HG03439 (cell line): ENCODE data around the gene RAPGEF4.

Source experiments
- ATAC-seq: cut with Tn5 transposase; IDR thresholded peaks from one replicate; pipeline ENCODE4 v1.9.1; 2021; ENCODE audit warnings: mild to moderate bottlenecking, moderate library complexity; ENCODE audit not compliant: unreplicated experiment

Gene RAPGEF4

DNA sequence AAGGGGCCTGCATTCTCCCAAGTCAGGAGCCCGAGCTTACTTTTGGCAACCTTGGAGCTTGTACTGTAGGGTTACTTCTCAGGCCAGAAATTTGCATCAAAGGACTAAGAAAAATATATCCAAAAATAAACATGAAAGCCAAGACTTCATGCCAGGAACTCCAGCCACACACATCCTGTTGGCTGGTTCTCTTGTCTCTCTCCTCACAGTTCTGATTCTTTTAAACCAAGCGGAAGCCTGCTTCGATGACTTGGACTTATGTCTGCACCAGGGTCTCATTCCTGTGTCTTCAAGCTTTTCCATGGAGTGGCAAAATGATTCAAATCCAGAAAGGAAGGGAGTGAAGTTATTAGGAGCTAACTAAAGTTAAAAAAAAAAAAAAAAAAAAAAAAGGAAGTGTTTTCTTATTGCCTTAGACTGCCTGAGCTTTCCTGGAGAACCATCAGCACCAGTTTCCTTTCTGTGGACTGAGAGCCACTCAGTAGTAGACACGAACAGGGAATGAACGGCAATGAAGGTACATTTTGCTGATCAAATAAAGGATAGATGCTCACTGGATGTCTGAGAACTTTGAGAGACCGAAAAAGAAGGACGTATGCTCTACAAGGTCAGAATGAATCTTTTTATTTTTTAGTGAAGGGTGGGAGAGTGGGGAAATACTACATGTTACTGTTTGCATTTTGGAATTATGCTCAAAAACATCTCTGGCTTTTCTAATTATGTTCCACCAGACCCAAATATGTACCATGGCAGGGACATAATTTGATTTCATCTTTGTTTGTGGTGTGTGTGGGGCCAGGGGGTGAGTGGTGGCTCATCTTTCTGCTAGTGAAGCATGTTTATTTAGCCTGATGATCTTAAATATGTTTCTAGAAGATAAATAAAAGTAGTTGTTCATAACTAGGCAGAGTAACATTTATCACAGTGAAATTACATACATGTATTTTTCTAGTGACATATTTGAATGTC is 86.0 kb downstream of the RAPGEF4 start:
- no peak for ATAC-seq

DNA sequence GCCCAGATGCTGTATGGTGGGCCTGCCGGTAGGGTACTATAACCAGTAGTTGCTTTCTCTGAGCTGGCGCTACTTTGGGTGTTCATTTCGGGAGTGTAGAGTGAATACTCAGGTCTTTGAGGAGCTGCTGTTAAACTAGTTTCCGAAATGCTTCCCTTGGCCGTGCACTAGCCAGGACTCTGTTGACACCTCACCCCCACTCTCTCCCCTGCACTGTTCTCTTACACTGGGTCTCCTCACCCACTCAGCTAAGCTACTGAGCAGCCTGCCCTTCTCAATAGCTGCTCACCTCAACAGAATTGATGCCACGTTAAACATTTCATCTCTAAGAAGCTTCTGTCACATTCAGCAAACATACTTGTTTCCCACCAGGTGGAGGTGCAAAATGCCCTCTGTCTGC is 86.9 kb downstream of the RAPGEF4 start:
- no peak for ATAC-seq

DNA sequence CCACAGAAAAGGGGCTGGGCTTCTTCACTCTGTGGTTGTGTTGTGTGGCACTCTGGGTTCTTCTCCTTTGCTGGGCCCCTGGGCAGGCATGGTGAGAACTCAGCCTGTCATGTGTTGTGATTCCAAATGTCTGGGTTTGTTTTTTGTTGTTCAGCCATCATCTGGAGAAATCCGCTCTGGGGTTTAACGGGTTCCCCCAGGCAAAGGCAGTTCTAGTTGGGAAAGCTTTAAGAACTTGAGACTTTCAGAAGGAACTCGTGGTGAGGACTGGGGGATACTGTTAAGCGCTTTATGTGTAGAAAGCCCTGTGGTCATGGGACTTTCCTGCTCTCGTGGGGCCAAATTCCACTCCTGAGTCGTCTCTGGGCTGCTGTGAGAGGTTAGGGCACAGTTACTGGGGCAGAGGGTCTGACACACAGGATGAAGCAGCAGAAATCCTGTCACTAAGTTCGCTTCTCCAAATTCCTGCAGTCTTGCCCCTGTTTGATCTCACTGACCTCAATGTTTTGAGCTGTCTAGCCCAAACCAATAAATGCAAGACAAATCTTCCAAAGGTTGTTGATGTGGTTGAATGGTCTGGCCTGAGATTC is 87.7 kb downstream of the RAPGEF4 start:
- ATAC-seq = no peak

DNA sequence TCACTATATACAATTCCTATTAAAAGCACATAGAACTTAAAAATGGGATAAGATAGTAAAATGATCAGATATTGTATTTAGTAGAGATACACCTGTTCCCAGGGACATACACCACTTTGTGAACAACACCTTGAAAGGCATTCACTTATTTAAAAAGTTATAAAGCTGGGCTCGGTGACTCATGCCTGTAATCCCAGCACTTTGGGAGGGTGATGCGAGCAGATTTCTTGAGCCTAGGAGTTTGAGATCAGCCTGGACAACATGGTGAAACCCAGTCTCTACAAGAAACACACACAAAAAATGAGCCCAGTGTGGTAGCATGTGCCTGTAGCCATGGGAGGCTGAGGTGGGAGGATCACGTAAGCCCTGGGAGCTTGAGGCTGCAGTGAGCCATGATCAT is 90.9 kb downstream of the RAPGEF4 start:
- no peak for ATAC-seq

DNA sequence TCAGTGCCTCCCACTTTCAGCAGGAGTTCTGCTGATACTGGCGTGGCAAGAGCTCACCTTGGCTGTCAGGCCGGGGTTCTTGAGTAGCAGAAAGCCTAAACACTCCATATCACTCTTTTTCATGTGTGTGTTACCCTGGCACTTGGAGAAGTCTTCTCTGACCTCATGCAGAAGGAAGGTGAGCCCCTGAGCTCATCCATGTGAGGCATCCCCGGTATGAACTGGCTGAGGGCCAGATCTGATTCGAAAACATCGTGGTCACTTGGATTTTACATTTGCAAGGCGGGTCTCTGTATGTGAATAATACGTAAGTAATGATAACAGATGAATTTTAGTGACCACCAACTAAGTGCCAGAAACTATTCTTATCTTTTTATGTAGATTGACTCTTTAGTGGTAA is 93.6 kb downstream of the RAPGEF4 start:
- ATAC-seq = no peak

DNA sequence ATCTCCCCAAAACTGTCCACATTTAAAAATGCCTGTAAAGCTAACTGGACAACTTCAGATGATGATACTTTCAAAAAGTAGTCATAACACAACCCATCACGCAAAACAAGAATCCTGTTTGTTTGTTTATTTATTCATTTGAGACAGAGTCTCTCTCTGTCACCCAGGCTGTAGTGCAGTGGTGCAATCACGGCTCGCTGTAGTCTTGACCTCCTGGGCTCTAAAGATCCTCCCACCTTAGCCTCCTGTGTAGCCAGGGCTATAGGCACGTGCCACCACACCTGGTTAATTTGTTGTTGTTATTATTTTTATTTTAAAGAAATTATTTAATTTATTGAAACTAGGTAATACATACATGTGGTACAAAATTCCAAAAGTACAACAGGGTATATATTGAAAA is 94.8 kb downstream of the RAPGEF4 start:
- no peak for ATAC-seq

DNA sequence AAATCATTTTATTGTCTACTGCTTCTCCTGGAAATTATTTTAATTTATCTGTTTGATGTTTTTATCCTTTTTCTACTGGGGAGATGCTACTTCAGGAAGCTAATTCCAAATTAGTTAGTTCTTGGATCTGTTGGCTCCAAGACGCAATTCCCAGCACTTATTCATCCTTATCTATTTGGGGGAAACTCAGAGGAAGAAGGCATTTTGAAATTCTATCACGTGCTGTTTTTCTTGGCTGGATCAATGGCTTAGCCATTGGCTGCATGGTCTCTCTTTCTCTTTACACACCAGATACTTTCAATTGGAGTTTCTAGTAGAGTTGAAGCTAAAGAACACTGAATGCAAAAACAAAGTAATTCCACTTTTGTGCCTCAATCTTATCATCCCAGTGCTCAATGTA is 98.3 kb downstream of the RAPGEF4 start:
- no peak for ATAC-seq

DNA sequence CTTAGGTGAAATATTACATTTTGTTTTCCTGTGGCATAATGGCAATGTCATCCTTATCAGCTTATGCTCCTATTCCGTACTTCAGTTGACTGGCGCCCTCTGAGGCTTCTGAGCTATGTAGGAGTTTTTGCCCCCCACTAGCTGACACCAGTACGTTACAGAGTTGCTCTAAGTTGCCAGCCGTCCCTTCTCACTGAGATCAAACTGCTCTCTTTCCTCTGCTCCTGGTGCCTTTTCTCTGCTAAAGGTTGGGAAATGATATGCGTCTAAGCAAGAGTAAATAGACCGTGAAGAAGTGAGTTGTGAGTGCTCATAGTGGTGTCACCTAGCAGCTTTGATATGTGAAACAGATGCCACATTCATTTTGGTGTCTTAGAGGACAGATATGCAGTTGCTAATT is 99.2 kb downstream of the RAPGEF4 start:
- ATAC-seq = no peak

DNA sequence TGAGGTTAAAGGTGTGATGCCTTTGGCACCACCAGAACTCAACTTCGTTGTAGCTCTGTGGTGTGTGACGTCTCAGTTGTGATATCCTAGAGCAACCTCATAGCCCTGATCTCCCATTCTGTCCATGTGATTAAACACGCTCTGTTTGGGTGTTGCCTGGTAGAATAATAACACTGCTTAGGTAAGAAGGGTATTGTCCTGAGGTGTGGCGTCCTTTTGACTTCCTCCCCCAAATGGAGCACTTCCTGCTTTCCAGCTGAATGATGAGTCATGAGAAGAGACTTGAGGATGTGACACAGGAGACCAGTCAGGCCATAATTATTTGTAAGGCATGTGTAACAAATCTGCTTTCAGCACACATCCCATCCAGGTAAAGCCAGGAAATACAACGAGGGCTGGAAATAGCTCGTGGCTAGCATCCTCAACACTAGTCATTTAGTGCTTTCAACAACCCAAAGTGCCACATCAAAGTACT is 100.7 kb downstream of the RAPGEF4 start:
- ATAC-seq = no peak

DNA sequence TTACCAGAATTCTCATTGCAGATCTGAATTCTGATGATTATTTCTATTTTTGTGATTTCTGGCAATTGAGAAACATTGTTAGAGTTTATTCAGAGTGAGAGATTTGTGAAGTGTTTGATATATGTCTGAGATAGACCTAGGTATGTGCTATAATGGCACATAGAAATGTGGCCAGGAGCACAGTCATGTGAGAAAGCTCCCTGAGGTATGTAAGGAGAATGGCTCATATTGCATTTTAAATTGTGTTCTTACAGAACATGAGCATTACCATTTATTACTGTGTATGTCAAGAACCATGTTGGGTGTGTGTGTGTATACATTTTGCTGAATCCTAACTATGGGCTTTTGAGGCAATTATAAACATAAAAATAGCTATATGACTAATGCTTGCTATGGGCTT is 101.2 kb downstream of the RAPGEF4 start:
- ATAC-seq = no peak

DNA sequence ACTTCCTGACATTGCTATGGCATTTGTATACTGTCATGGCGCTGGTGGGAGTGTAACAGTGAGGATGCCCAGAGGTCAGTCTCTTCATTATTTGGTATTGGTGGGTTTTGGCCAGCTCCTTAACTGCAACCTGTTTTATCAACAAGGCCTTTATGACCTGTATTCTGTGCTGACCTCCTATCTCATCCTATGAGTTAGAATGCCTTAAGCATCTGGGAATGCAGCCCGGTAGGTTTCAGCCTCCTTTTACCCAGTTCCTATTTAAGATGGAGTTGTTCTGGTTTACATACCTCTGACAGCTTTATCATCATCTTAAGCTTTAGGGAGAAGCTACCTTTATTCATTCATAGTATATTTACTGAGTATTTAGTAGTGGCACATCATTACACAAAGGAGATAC is 103.8 kb downstream of the RAPGEF4 start:
- no peak for ATAC-seq

DNA sequence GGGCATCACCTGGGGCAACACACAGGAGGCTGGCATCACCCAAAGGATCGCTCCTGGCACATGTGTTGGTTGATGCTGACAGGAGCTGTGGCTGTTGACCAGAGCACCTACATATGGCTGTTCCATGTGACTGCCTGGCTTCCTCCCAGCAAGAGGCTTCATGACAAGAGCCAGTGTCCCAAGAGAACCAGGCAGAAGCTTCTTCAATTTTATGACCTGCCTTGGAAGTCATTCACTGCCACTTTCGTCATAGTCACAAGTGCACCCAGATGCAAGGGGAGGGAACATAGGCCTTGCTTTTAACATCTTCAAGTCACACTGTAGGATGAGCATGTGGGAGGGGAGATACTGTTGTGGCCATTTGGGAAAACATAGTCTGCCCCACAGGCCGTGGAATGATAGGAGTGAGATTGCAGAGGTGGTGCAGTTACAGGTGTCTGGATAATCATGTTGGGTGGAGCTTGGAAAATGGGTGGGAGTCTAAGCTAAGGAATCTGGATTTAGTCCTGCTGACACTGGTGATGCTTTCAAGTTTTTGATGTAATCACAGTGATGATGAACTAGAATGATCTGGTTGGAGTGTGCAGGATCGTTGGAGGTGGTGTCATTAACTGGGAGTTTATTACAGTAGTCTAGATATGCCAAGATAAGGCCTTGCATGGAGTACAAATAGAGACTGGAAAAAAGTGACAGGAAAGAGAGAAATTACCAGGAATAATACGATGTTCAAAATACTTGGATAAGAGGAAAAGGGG is 107.0 kb downstream of the RAPGEF4 start:
- no peak for ATAC-seq

DNA sequence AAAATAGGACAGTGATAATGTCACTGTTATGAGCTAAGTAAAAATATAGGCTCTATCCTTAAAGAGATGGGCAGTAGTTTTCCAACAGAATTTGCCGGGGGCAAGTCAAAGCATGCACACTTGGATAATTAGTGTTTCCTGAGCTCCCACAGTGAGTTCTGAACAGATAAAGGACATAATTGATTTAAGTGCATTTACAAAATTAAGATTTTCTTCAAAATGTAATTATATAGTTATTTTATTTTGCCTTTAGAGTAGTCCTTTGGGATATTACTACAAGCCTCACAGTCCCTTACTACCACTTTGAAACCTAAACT is 107.6 kb downstream of the RAPGEF4 start:
- ATAC-seq = no peak

DNA sequence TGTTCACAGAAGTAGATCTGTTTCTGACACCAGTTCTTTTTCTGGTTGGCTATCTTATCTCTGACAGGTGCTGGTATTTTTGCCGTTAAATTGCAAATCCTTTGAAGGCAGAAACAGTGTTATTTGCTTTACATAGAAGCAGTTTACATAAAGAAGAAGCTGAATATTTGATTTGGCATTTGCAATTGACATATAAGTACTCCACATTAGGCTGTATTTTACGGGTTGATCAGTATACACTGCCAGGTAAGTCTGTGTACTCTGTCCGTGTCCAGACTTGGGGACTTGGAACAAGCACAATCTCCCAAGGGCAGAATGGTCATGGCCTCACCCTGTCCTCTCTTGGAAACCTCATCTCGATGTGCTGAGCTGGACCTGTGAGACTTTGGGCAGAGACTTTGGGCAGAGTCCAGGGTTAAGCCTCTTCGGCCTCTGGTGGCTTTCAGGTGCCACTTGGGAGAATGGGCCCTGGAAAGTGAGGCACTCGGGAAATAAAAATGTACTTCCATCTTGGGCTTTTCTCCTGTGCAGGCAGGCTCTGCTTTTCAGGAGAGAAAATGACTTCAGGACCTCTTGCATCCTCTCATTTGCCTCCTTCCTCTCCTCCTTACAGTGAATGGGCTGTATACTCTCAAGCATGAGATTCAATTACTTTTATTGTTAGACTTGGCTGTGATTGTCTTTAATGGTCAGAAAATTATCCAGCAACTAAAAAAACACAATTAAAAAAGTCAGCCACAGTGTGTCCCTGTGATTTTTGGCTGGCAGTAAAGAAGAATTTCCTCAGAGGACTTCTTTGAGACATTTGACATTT is 108.5 kb downstream of the RAPGEF4 start:
- ATAC-seq = no peak

DNA sequence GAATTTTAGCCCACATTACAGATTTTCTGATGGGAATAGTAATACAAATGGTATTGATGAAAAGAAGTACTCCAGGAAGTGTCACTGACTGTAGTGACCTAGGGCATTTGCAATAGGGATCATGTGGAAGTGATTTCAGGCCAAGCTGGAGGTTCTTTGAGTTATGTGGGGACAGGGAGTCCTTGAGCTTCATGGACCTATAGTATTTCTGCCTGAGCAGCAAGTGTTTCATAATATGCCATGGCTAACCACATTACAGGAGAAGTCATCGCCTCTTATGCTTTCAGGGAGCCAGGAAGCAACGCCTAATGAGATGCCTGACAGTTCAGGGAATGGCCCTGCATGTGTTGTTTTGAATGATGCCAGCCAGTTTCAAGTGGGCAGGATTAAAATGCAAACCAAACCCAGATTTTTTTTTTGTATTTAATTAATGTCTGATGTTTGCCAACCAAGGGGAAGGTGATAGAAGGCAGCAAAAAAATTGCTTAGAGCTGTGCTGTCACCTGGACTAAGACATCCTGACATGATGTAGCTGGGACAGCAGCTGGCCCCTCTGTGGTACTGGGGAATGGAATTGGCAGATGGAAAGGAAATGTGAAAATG is 109.5 kb downstream of the RAPGEF4 start:
- no peak for ATAC-seq

DNA sequence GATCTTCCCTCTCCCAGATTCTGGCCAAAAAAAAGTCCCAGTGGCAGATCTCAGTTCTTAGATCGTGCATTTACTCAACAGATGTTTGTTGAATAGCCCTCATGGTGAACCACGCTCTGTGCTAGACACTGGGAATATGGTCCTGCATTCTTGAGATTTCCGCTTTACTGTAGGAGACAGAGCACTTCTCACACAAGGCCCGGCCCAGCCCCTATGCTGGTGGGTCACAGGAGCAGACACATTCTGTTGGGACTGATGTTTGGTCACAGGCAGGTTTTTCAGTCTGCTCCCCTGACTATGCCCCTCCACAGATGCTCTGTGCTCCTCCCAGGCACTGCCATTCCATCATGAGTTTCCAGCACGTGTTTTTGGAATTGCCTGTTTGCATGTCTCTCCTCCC is 110.9 kb downstream of the RAPGEF4 start:
- no peak for ATAC-seq

DNA sequence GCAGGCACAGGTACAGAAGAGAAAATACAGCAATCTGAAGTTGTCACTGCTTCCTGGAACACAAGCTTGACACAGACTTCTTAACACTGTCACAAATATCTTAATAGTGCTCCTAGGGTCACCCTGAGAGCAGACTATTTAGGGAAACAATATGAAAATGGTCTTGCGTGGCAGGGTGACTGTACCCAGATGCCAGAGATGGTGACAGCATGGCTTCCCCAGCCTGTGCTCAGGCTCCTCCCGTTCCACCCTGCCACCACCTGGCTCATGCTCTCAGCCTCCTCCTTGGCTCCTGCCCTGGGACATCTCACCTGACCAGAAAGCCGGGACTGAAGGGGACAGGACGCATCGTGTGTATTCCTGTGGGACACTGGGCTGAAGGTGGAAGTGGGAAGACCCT is 111.5 kb downstream of the RAPGEF4 start:
- ATAC-seq = no peak

DNA sequence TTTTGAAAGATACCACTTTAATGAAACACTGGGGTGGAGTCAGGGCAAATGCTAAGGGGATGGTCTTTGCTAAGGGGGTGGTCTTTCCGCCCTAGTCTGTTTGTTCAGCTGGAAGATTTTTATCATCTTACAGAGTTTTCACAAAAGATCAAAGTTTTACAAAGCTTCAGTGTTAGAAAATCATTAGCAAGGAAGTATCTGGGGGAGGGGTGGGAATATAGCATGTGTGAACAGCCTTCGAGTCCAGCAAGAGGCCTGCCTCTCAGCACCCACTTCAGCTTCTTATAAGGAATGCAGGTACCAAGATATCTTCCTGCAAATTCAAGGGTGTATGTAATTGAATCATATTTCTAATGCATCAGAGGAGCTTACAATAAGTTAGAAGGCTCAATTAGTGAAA is 112.9 kb downstream of the RAPGEF4 start:
- no peak for ATAC-seq

DNA sequence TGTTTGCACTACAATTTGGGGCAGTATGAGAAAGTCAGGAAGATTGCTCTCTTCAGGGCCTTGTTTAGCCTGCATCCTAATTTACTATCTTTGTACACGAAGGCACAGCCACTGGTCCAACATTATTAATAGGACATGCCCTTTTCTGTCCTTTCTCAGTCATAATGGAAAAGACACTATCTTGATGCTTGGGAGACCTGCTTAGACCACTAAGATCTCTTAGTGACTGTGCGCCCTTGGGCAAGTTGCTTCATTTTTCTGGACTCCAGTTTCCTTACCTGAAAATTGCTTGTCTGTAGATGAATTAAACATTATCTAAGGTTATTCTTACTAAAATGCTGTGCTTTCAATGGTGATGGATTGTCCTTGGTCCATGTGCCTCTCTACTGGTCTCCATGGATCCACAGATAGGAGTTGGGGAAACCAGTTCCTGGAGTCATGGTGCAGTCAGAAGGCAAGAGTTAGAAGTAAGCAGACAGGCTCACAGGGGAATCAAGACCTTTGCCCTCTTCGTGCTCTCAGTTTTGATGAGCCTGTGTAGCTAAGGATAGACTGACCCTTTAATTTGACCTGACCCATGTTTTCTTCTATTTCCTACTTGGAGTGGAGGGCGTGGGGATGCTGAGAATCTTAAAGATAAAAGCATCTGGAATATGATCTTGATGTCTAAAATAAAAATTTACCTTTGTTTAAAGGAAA is 114.0 kb downstream of the RAPGEF4 start:
- no peak for ATAC-seq

DNA sequence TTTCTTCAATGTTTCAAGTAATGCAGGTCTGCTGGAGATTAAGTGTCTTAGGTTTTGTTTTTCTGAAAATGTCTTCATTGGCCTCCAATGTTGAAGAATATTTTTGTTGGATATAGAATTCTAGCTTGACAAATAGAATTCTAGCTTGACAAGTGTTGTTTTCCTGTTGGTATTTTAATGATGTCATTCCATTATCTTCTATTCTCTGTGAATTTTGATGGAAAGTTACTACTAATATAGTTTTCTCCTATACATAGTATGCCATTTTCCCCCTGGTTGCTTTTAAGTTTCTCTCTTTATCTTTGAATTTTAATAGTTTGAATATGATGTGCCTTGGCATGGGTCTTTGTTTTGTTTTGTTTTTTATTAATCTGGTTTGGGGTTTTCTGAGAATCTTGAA is 119.9 kb downstream of the RAPGEF4 start:
- ATAC-seq = no peak
